Measurements from ENCODE around the gene CRYBB3. TPM values are rescaled to one million over a fixed set of nuclear protein-coding genes. Genes with fewer than 3 reads are reported as not detected.

Gene CRYBB3
- total RNA-seq, 1 donor from 2014 or later, result not detected

GRCh38 chr22:25172153-25172552 is 27.5 kb upstream of the CRYBB3 start:
- DNase-seq (ENCODE audit: extremely low spot score, unreplicated experiment), result no peak
- Mint-ChIP-seq H3K27me3 (no peaks in the 10 kb centered on the region), H3K27ac (no peak overlapping the region), H3K9me3 (no peaks in the 10 kb centered on the region), H3K4me1 (ENCODE audit: unreplicated experiment) (peaks cover 4% of the 10 kb centered on the region), H3K36me3 (peaks cover under 1% of the 10 kb centered on the region), H3K4me3 (no peak overlapping the region)
- TF ChIP-seq CTCF (conservative IDR thresholded peaks at IDR 0.05), result peak; percentile 36

GRCh38 chr22:25174156-25174887 is 25.3 kb upstream of the CRYBB3 start:
- Mint-ChIP-seq H3K9me3 (no peaks in the 10 kb centered on the region), H3K4me1 (ENCODE audit: unreplicated experiment) (no peaks in the 10 kb centered on the region), H3K27ac (no peak overlapping the region), H3K4me3 (no peak overlapping the region), H3K27me3 (no peaks in the 10 kb centered on the region), H3K36me3 (peaks cover 5% of the 10 kb centered on the region)
- no peak for DNase-seq (ENCODE audit: extremely low spot score, unreplicated experiment)
- no peak for TF ChIP-seq CTCF (conservative IDR thresholded peaks at IDR 0.05)

GRCh38 chr22:25174888-25175411 is 24.7 kb upstream of the CRYBB3 start:
- Mint-ChIP-seq H3K36me3 (peaks cover 11% of the 10 kb centered on the region), H3K27ac (no peak overlapping the region), H3K27me3 (no peaks in the 10 kb centered on the region), H3K4me3 (no peak overlapping the region), H3K4me1 (ENCODE audit: unreplicated experiment) (no peaks in the 10 kb centered on the region), H3K9me3 (peaks cover 6% of the 10 kb centered on the region)
- no peak for TF ChIP-seq CTCF (conservative IDR thresholded peaks at IDR 0.05)
- DNase-seq (ENCODE audit: extremely low spot score, unreplicated experiment), result no peak

- no peak overlapping the region for H3K4me3 Mint-ChIP-seq
- TF ChIP-seq CTCF (conservative IDR thresholded peaks at IDR 0.05), result no peak
- peaks cover 12% of the 10 kb centered on the region for H3K36me3 Mint-ChIP-seq
- H3K4me1 Mint-ChIP-seq (ENCODE audit: unreplicated experiment), result no peaks in the 10 kb centered on the region
- H3K9me3 Mint-ChIP-seq, result peaks cover 6% of the 10 kb centered on the region
- no peaks in the 10 kb centered on the region for H3K27me3 Mint-ChIP-seq
- no peak for DNase-seq (ENCODE audit: extremely low spot score, unreplicated experiment)
- no peak overlapping the region for H3K27ac Mint-ChIP-seq
Measured at GRCh38 chr22:25176175-25176574, 23.5 kb upstream of the CRYBB3 start.

- DNase-seq (ENCODE audit: extremely low spot score, unreplicated experiment), result no peak
- no peak overlapping the region for H3K27ac Mint-ChIP-seq
- H3K36me3 Mint-ChIP-seq, result peaks cover 12% of the 10 kb centered on the region
- H3K27me3 Mint-ChIP-seq, result no peaks in the 10 kb centered on the region
- no peaks in the 10 kb centered on the region for H3K4me1 Mint-ChIP-seq (ENCODE audit: unreplicated experiment)
- peaks cover 6% of the 10 kb centered on the region for H3K9me3 Mint-ChIP-seq
- no peak for TF ChIP-seq CTCF (conservative IDR thresholded peaks at IDR 0.05)
- no peak overlapping the region for H3K4me3 Mint-ChIP-seq
Measured at GRCh38 chr22:25176799-25177198, 22.9 kb upstream of the CRYBB3 start.
